AG10803 (cell line): Measurements from ENCODE around the gene CORIN.

Experiments
- DNase-seq: peaks from one replicate; pipeline ENCODE4 v3.0.0; 2010; ENCODE audit warnings: low read depth
- H3K4me3 ChIP-seq: 2 replicates; pipeline ENCODE4 v1.5.1; 2011; ENCODE audit warnings: mild to moderate bottlenecking, low read length, control low read depth
- CTCF ChIP-seq: conservative IDR thresholded peaks from 2 replicates; pipeline ENCODE4 v1.5.1; 2011; ENCODE audit warnings: mild to moderate bottlenecking, low read length, control low read depth, inconsistent platforms

Gene CORIN

GRCh38 chr4:47647029-47647428 is 190.8 kb downstream of the CORIN start:
- no peak for TF ChIP-seq CTCF
- no peak overlapping the region for H3K4me3 ChIP-seq
- DNase-seq = no peak

- H3K4me3 ChIP-seq = no peak overlapping the region
- no peak for TF ChIP-seq CTCF
- no peak for DNase-seq
These were observed 191.5 kb downstream of the CORIN start for GRCh38 chr4:47646372-47646771.

- DNase-seq = no peak
- no peak overlapping the region for H3K4me3 ChIP-seq
- TF ChIP-seq CTCF = no peak
These were observed 194.0 kb downstream of the CORIN start for GRCh38 chr4:47643845-47644244.

GRCh38 chr4:47642985-47643760 is 194.7 kb downstream of the CORIN start:
- TF ChIP-seq CTCF = no peak
- DNase-seq = peak; percentile 83
- H3K4me3 ChIP-seq = no peak overlapping the region

GRCh38 chr4:47642191-47642830 is 195.6 kb downstream of the CORIN start:
- no peak overlapping the region for H3K4me3 ChIP-seq
- DNase-seq = no peak
- TF ChIP-seq CTCF = no peak

GRCh38 chr4:47641755-47642154 is 196.1 kb downstream of the CORIN start:
- no peak for TF ChIP-seq CTCF
- no peak overlapping the region for H3K4me3 ChIP-seq
- DNase-seq = peak; percentile 44

GRCh38 chr4:47640911-47641310 is 197.0 kb downstream of the CORIN start:
- no peak for TF ChIP-seq CTCF

More at GRCh38 chr4:47640911-47641310, 197.0 kb downstream of the CORIN start:
- DNase-seq = peak; percentile 44
- H3K4me3 ChIP-seq = no peak overlapping the region
